ENCODE measurements around the gene XPO1. TPM values are rescaled to one million over a fixed set of nuclear protein-coding genes. Genes with fewer than 3 reads are reported as not detected.

XPO1 gene
- total RNA-seq, 2 donors from 2014 or later = 264 to 315 TPM

DNA sequence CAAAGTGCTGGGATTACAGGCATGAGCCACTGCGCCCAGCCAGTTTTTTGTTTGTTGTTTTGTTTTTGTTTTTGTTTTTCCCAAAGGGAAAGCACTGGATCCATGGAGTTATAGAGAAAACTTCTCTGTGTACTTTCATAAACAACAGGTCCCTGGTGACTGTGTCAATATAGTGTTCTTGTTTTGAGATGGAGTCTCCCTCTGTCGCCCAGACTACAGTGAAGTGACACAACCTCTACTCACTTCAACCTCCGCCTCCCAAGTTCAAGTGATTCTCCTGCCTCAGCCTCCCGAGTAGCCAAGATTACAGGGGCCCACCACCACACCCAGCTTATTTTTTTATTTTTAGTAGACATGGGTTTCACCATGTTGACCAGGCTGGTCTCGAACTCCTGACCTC, 83.8 kb downstream of the XPO1 start:
- Histone ChIP-seq H3K27ac (ENCODE audit: low read depth, low read length) (no peak overlapping the region), H3K27me3 (ENCODE audit: control insufficient read depth, insufficient read depth, low read length, poor library complexity, severe bottlenecking) (no peaks in the 10 kb centered on the region), H3K4me3 (ENCODE audit: low read length) (no peak overlapping the region), H3K4me1 (ENCODE audit: control insufficient read depth, insufficient read depth, low read length) (no peaks in the 10 kb centered on the region), H3K9me3 (ENCODE audit: control insufficient read depth, low read length) (no peaks in the 10 kb centered on the region), H3K36me3 (ENCODE audit: control insufficient read depth, insufficient read depth, low read length) (no peaks in the 10 kb centered on the region), H3K9ac (ENCODE audit: extremely low read depth, low read length, poor library complexity, severe bottlenecking) (no peak overlapping the region)
- Mint-ChIP-seq H3K27me3 (ENCODE audit: insufficient read depth) (no peaks in the 10 kb centered on the region), H3K9me3 (peaks cover 6% of the 10 kb centered on the region), H3K4me3 (no peak overlapping the region), H3K36me3 (ENCODE audit: low read depth) (peaks cover 29% of the 10 kb centered on the region), H3K4me1 (peaks cover 2% of the 10 kb centered on the region), H3K27ac (no peak overlapping the region)
- WGBS, 2 experiments (ENCODE audit: insufficient coverage in 1 of 2, insufficient read length in 1 of 2) = 93 to 97% methylated on average over 2 to 5 of the region's 5 CpGs
- TF ChIP-seq CTCF (conservative IDR thresholded peaks at IDR 0.05) = no peak
- DNase-seq = peak; percentile 16

GRCh38 chr2:61452392-61452791, 85.8 kb downstream of the XPO1 start:
- TF ChIP-seq CTCF (conservative IDR thresholded peaks at IDR 0.05) = no peak
- Histone ChIP-seq H3K9ac (ENCODE audit: extremely low read depth, low read length, poor library complexity, severe bottlenecking) (no peak overlapping the region), H3K4me3 (ENCODE audit: low read length) (no peak overlapping the region), H3K36me3 (ENCODE audit: control insufficient read depth, insufficient read depth, low read length) (peaks cover 11% of the 10 kb centered on the region), H3K27ac (ENCODE audit: low read depth, low read length) (no peak overlapping the region), H3K4me1 (ENCODE audit: control insufficient read depth, insufficient read depth, low read length) (no peaks in the 10 kb centered on the region), H3K9me3 (ENCODE audit: control insufficient read depth, low read length) (no peaks in the 10 kb centered on the region), H3K27me3 (ENCODE audit: control insufficient read depth, insufficient read depth, low read length, poor library complexity, severe bottlenecking) (no peaks in the 10 kb centered on the region)
- H3K4me3 Mint-ChIP-seq = no peak overlapping the region
- no peaks in the 10 kb centered on the region for H3K27me3 Mint-ChIP-seq (ENCODE audit: insufficient read depth)
- H3K9me3 Mint-ChIP-seq = peaks cover 6% of the 10 kb centered on the region
- H3K27ac Mint-ChIP-seq = no peak overlapping the region
- peaks cover 36% of the 10 kb centered on the region for H3K36me3 Mint-ChIP-seq (ENCODE audit: low read depth)
- no peaks in the 10 kb centered on the region for H3K4me1 Mint-ChIP-seq
- 80 to 100% methylated on average over 3 to 8 of the region's 8 CpGs for WGBS, 2 experiments (ENCODE audit: insufficient coverage in 1 of 2, insufficient read length in 1 of 2)
- peak; percentile 17 for DNase-seq

DNA sequence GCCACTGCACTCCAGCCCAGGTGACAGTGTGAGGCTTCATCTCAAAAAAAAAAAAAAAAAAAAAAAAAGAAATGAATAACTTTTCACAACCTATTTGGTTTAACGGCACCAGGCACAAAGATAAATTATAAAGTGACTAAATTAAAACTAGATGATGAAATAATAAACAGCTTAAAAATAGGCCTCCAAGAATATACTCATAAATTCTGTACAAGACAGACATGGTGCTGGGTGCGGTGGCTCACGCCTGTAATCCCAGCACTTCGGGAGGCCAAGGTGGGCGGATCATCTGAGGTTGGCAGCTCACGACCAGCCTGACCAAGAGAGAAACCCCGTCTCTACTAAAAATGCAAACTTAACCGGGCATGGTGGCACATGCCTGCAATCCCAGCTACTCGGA, 87.0 kb downstream of the XPO1 start:
- Histone ChIP-seq H3K27ac (ENCODE audit: low read depth, low read length) (no peak overlapping the region), H3K27me3 (ENCODE audit: control insufficient read depth, insufficient read depth, low read length, poor library complexity, severe bottlenecking) (no peaks in the 10 kb centered on the region), H3K4me3 (ENCODE audit: low read length) (no peak overlapping the region), H3K9me3 (ENCODE audit: control insufficient read depth, low read length) (no peaks in the 10 kb centered on the region), H3K36me3 (ENCODE audit: control insufficient read depth, insufficient read depth, low read length) (peaks cover 11% of the 10 kb centered on the region), H3K4me1 (ENCODE audit: control insufficient read depth, insufficient read depth, low read length) (no peaks in the 10 kb centered on the region), H3K9ac (ENCODE audit: extremely low read depth, low read length, poor library complexity, severe bottlenecking) (no peak overlapping the region)
- DNase-seq = peak; percentile 7
- no peak overlapping the region for H3K27ac Mint-ChIP-seq
- no peak for TF ChIP-seq CTCF (conservative IDR thresholded peaks at IDR 0.05)
- H3K4me1 Mint-ChIP-seq = no peaks in the 10 kb centered on the region
- H3K4me3 Mint-ChIP-seq = no peak overlapping the region
- WGBS, 2 experiments (ENCODE audit: insufficient coverage in 1 of 2, insufficient read length in 1 of 2) = 96 to 97% methylated on average over 8 of the region's 9 CpGs
- H3K36me3 Mint-ChIP-seq (ENCODE audit: low read depth) = peaks cover 38% of the 10 kb centered on the region
- no peaks in the 10 kb centered on the region for H3K27me3 Mint-ChIP-seq (ENCODE audit: insufficient read depth)
- H3K9me3 Mint-ChIP-seq = peaks cover 6% of the 10 kb centered on the region
